ENCODE results near the gene SLC16A8. TPM values are rescaled to one million over a fixed set of nuclear protein-coding genes. Genes with fewer than 3 reads are reported as not detected.

SLC16A8 gene
- total and polyA plus RNA-seq, 2 of the 13 experiments (the other 11 are each of a cell fraction or from before 2014, with no cell fraction given) = not detected

DNA sequence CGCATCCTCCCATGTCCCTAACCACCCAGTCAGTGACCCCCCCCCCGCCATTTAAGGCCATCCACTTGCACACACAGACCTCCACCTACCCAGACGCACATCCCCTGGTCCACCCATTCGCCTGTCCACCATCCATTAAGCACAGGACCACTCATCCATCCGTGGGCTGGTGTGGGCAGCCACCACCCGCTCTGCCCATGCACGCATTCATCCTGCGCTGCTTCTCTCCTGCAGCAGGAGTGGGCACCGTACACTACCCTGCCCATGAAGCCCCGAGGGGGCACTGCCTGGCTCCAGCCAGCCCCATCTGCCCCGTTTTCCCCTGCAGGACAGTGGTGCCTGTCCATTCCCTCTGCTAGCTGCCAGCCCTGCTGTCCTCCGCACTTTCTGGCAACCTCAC lies 3.9 kb upstream of the SLC16A8 start:
- H3K4me2 ChIP-seq (ENCODE audit: low read depth, low read length) = no peak overlapping the region
- intact Hi-C loops (cut with micrococcal nuclease; ENCODE audit: unreplicated experiment) = no loop called here
- no TSS peak for BruUV-seq (replicated peaks)
- no peaks in the 10 kb centered on the region for H3K79me2 ChIP-seq (ENCODE audit: insufficient read depth, low read length)
- peaks cover 9 to 20% of the 10 kb centered on the region in 2 experiments; a peak in 4 of 5 replicates for H3K36me3 ChIP-seq (replicated peaks in 1 of 2; ENCODE audit: control insufficient read depth in 1 of 2, insufficient read depth in 2 of 2, low read length in 2 of 2)
- H4K20me1 ChIP-seq (ENCODE audit: insufficient read depth, low read length) = no peaks in the 10 kb centered on the region
- no peak overlapping the region for H2AFZ ChIP-seq (ENCODE audit: low read length)
- DNase-seq (ENCODE audit: low spot score) = no peak
- in situ Hi-C loops (cut with HindIII; ENCODE audit: extremely low pct_ligation_motif_present, low pct_unique_long_range_greater_than_20kb) = no loop called here
- H3K4me1 ChIP-seq (ENCODE audit: insufficient read depth, low read length) = no peaks in the 10 kb centered on the region
- no peaks in the 10 kb centered on the region for H3K27me3 ChIP-seq (ENCODE audit: control insufficient read depth in 1 of 2, insufficient read depth in 2 of 2, low read length in 2 of 2)
- no peak overlapping the region for H3K9ac ChIP-seq (ENCODE audit: insufficient read depth, low read depth, low read length)
- POLR2A ChIA-PET = no interaction called here
- no peak overlapping the region for H3K4me3 ChIP-seq (replicated peaks in 1 of 3; ENCODE audit: insufficient read depth in 1 of 3, low read depth in 2 of 3, low read length in 3 of 3)
- no peak overlapping the region for H3K27ac ChIP-seq (ENCODE audit: extremely low read length, insufficient read depth, low read length)
- no peak for FAIRE-seq
- no peak for ATAC-seq
- CTCF ChIA-PET (ENCODE audit: low intra/inter-chr PET ratio, low total read pairs) = no interaction called here
- no peaks in the 10 kb centered on the region for H3K9me3 ChIP-seq (ENCODE audit: low read length)
- TF ChIP-seq ZNF30 (CRISPR knock-in tag; IDR thresholded peaks at IDR 0.05) (no peak), EZH2 (conservative IDR thresholded peaks at IDR 0.05; ENCODE audit: low read depth, low read length) (no peak), HNRNPL (IDR thresholded peaks at IDR 0.05; ENCODE audit: low read depth, low read length) (no peak), ZMYM4 (CRISPR knock-in tag; IDR thresholded peaks at IDR 0.05) (no peak), ZNF180 (CRISPR knock-in tag; IDR thresholded peaks at IDR 0.05; ENCODE audit: borderline replicate concordance, low read depth) (no peak), KDM4B (CRISPR knock-in tag; IDR thresholded peaks at IDR 0.05) (no peak), ETV5 (CRISPR knock-in tag; IDR thresholded peaks at IDR 0.05; ENCODE audit: borderline replicate concordance) (no peak)
- TF ChIP-seq, protein P1, sequence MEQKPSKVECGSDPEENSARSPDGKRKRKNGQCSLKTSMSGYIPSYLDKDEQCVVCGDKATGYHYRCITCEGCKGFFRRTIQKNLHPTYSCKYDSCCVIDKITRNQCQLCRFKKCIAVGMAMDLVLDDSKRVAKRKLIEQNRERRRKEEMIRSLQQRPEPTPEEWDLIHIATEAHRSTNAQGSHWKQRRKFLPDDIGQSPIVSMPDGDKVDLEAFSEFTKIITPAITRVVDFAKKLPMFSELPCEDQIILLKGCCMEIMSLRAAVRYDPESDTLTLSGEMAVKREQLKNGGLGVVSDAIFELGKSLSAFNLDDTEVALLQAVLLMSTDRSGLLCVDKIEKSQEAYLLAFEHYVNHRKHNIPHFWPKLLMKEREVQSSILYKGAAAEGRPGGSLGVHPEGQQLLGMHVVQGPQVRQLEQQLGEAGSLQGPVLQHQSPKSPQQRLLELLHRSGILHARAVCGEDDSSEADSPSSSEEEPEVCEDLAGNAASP (CRISPR knock-in tag; IDR thresholded peaks at IDR 0.05; ENCODE audit: borderline replicate concordance) = no peak
- TF ChIP-seq, protein P2, sequence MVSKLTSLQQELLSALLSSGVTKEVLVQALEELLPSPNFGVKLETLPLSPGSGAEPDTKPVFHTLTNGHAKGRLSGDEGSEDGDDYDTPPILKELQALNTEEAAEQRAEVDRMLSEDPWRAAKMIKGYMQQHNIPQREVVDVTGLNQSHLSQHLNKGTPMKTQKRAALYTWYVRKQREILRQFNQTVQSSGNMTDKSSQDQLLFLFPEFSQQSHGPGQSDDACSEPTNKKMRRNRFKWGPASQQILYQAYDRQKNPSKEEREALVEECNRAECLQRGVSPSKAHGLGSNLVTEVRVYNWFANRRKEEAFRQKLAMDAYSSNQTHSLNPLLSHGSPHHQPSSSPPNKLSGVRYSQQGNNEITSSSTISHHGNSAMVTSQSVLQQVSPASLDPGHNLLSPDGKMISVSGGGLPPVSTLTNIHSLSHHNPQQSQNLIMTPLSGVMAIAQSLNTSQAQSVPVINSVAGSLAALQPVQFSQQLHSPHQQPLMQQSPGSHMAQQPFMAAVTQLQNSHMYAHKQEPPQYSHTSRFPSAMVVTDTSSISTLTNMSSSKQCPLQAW (CRISPR knock-in tag; IDR thresholded peaks at IDR 0.05) = no peak
- TF ChIP-seq, protein P3, sequence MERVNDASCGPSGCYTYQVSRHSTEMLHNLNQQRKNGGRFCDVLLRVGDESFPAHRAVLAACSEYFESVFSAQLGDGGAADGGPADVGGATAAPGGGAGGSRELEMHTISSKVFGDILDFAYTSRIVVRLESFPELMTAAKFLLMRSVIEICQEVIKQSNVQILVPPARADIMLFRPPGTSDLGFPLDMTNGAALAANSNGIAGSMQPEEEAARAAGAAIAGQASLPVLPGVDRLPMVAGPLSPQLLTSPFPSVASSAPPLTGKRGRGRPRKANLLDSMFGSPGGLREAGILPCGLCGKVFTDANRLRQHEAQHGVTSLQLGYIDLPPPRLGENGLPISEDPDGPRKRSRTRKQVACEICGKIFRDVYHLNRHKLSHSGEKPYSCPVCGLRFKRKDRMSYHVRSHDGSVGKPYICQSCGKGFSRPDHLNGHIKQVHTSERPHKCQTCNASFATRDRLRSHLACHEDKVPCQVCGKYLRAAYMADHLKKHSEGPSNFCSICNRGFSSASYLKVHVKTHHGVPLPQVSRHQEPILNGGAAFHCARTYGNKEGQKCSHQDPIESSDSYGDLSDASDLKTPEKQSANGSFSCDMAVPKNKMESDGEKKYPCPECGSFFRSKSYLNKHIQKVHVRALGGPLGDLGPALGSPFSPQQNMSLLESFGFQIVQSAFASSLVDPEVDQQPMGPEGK (CRISPR knock-in tag; IDR thresholded peaks at IDR 0.05) = no peak
- TF ChIP-seq, protein P4, sequence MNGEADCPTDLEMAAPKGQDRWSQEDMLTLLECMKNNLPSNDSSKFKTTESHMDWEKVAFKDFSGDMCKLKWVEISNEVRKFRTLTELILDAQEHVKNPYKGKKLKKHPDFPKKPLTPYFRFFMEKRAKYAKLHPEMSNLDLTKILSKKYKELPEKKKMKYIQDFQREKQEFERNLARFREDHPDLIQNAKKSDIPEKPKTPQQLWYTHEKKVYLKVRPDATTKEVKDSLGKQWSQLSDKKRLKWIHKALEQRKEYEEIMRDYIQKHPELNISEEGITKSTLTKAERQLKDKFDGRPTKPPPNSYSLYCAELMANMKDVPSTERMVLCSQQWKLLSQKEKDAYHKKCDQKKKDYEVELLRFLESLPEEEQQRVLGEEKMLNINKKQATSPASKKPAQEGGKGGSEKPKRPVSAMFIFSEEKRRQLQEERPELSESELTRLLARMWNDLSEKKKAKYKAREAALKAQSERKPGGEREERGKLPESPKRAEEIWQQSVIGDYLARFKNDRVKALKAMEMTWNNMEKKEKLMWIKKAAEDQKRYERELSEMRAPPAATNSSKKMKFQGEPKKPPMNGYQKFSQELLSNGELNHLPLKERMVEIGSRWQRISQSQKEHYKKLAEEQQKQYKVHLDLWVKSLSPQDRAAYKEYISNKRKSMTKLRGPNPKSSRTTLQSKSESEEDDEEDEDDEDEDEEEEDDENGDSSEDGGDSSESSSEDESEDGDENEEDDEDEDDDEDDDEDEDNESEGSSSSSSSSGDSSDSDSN (CRISPR knock-in tag; IDR thresholded peaks at IDR 0.05) = no peak
- TF ChIP-seq, protein P5, sequence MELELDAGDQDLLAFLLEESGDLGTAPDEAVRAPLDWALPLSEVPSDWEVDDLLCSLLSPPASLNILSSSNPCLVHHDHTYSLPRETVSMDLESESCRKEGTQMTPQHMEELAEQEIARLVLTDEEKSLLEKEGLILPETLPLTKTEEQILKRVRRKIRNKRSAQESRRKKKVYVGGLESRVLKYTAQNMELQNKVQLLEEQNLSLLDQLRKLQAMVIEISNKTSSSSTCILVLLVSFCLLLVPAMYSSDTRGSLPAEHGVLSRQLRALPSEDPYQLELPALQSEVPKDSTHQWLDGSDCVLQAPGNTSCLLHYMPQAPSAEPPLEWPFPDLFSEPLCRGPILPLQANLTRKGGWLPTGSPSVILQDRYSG (CRISPR knock-in tag; IDR thresholded peaks at IDR 0.05) = no peak
- 97% methylated on average over 12 of the region's 12 CpGs for WGBS (ENCODE audit: low lambda C conversion rate)
